A549 (cell line): Measurements from ENCODE around the gene PLD5. TPM values are rescaled to one million over a fixed set of nuclear protein-coding genes. Genes with fewer than 3 reads are reported as not detected.
A peak's percentile ranks its signal among the peaks of the same experiment; 100 is the strongest.

Experiments used
- ATAC-seq, 2 experiments: fragments of 200-7000 bp in 1 of 2; fragments of >200 bp in 1 of 2; cut with Nextera tagmentation in 1 of 2; cut with Tn5 transposase in 1 of 2; 3 replicates each; pipeline versions ENCODE4 v1.8.0 to v1.9.1; 2018 to 2020; ENCODE audit warnings: mild to moderate bottlenecking in 1 of 2, moderate library complexity in 1 of 2
- CTCF ChIA-PET: fragments of 300-600 bp; sonication (Branson Sonifier 250); formaldehyde crosslinking; extraction: SDS; loops from one replicate; lab custom pipeline; 2021; ENCODE audit warnings: antibody characterized with exemption, inconsistent platforms; lab: Yijun Ruan, JAX
- POLR2A ChIA-PET: fragments of 350-600 bp; formaldehyde crosslinking; extraction: SDS; loops from one replicate; lab custom pipeline; 2021; ENCODE audit warnings: antibody characterized with exemption, inconsistent platforms; lab: Yijun Ruan, JAX
- DNase-seq, 2 experiments: peaks; one replicate each; pipeline versions ENCODE4 v3.0.0 to v3.0.0-alpha.2; 2011 to 2016; ENCODE audit warnings: low read depth in 1 of 2, low spot score in 1 of 2
- FAIRE-seq: peaks from 2 replicates; lab custom pipeline; 2011; peaks lifted over from hg19 to GRCh38; lab: Jason Lieb, UNC
- H3K27ac ChIP-seq, 2 experiments: fragments of >200 bp; sonication (Bioruptor Twin); formaldehyde crosslinking; 3 replicates each; pipeline ENCODE4 v1.5.1; 2016 to 2017
- H3K4me1 ChIP-seq: fragments of >200 bp; sonication (Bioruptor Twin); formaldehyde crosslinking; 3 replicates; pipeline ENCODE4 v1.6.1; 2016
- H3K4me2 ChIP-seq: fragments of >200 bp; sonication (Bioruptor Twin); formaldehyde crosslinking; 3 replicates; pipeline ENCODE4 v1.6.1; 2016
- H3K4me3 ChIP-seq: fragments of >200 bp; sonication (Bioruptor Twin); formaldehyde crosslinking; 3 replicates; pipeline ENCODE4 v1.5.1; 2016
- H3K9me3 ChIP-seq: fragments of >200 bp; sonication (Bioruptor Twin); formaldehyde crosslinking; 3 replicates; pipeline ENCODE4 v1.6.1; 2016
- CBX8 ChIP-seq: fragments of 200-600 bp; sonication (generic); IDR thresholded peaks from 2 replicates; pipeline ENCODE4 v1.6.1; 2016
- CEBPB ChIP-seq, 2 experiments: fragments of >200 bp in 1 of 2; sonication (Bioruptor Twin) in 1 of 2; formaldehyde crosslinking in 1 of 2; IDR thresholded peaks; 2 replicates each; pipeline ENCODE4 v1.6.1; 2012 to 2016
- CHD4 ChIP-seq: fragments of 200-600 bp; sonication (generic); IDR thresholded peaks from 2 replicates; pipeline ENCODE4 v1.6.1; 2016; ENCODE audit warnings: antibody characterized with exemption, mild to moderate bottlenecking, borderline replicate concordance
- EHMT2 ChIP-seq: fragments of 200-600 bp; sonication (generic); IDR thresholded peaks from 2 replicates; pipeline ENCODE4 v1.6.1; 2016; ENCODE audit warnings: antibody characterized with exemption, low read depth, mild to moderate bottlenecking, moderate library complexity
- ESRRA ChIP-seq: fragments of 150-350 bp; IDR thresholded peaks from 2 replicates; pipeline ENCODE4 v1.6.1; 2014; ENCODE audit warnings: mild to moderate bottlenecking, low read length, borderline replicate concordance
- HMGXB4 ChIP-seq: fragments of 250-450 bp; sonication (Bioruptor Pico); IDR thresholded peaks from 2 replicates; pipeline ENCODE4 v1.5.0; 2021; ENCODE audit warnings: mild to moderate bottlenecking, moderate library complexity, borderline replicate concordance
- HOXA7 ChIP-seq: fragments of 250-450 bp; sonication (Bioruptor Pico); IDR thresholded peaks from 2 replicates; pipeline ENCODE4 v1.5.0; 2020; ENCODE audit warnings: mild to moderate bottlenecking, moderate library complexity
- HOXB13 ChIP-seq: fragments of 250-450 bp; sonication (Bioruptor Pico); IDR thresholded peaks from 2 replicates; pipeline ENCODE4 v1.5.0; 2020; ENCODE audit warnings: low read depth, mild to moderate bottlenecking, moderate library complexity
- KDM1A ChIP-seq: fragments of 200-600 bp; sonication (generic); IDR thresholded peaks from 2 replicates; pipeline ENCODE4 v1.6.1; 2016; ENCODE audit warnings: low read depth, mild to moderate bottlenecking
- NPAS2 ChIP-seq: fragments of 250-450 bp; sonication (Bioruptor Pico); IDR thresholded peaks from 2 replicates; pipeline ENCODE4 v1.8.0; 2022; ENCODE audit warnings: mild to moderate bottlenecking, moderate library complexity, borderline replicate concordance
- PBX3 ChIP-seq: IDR thresholded peaks from 2 replicates; pipeline ENCODE4 v1.6.1; 2012
- RCOR1 ChIP-seq: fragments of 150-350 bp; IDR thresholded peaks from 2 replicates; pipeline ENCODE4 v1.6.1; 2014; ENCODE audit warnings: antibody characterized with exemption, low read length, low read depth
- REST ChIP-seq: fragments of 200-600 bp; sonication (generic); IDR thresholded peaks from 2 replicates; pipeline ENCODE4 v1.6.1; 2016; ENCODE audit warnings: antibody characterized with exemption, mild to moderate bottlenecking, moderate library complexity
- TFCP2L1 ChIP-seq: fragments of 250-450 bp; sonication (Bioruptor Pico); IDR thresholded peaks from 2 replicates; pipeline ENCODE4 v1.5.0; 2021; ENCODE audit warnings: mild to moderate bottlenecking
- TP53 ChIP-seq: fragments of 250-450 bp; sonication (Bioruptor Pico); IDR thresholded peaks from 2 replicates; pipeline ENCODE4 v1.5.0; 2021; ENCODE audit warnings: mild to moderate bottlenecking, moderate library complexity
- ZC3H11A ChIP-seq: fragments of 450-650 bp; IDR thresholded peaks from 2 replicates; pipeline ENCODE4 v1.6.1; 2014; ENCODE audit warnings: antibody characterized with exemption, mild to moderate bottlenecking
- WGBS: methylation state at CpG from one replicate; pipeline ENCODE4 v1.1.6; 2017; ENCODE audit errors: missing lambda C conversion rate; 5-methylcytosine and 5-hydroxymethylcytosine counted together
- polyA plus RNA-seq, 4 experiments: library from polyadenylated mRNA; depleted of rRNA in 3 of 4; stranded (reverse); fragments of >200 nt; fragmentation: RNase III in 1 of 4; extraction: RNeasy Plus Mini Kit Qiagen cat#74134 plus additional on column Dnase treatment in 1 of 4; gene quantifications; 2 replicates in 3 of 4; 3 replicates in 1 of 4; pipeline ENCODE4 v1.2.3, GENCODE V29; 2011 to 2017

Gene PLD5
- polyA plus RNA-seq, 2 of the 4 experiments (the other 2 are of a cell fraction), result 1.5 to 1.7 TPM

- Histone ChIP-seq H3K9me3 (no peaks in the 10 kb centered on the region), H3K4me2 (no peak overlapping the region), H3K27ac (no peak overlapping the region), H3K4me1 (peaks cover 19% of the 10 kb centered on the region), H3K4me3 (no peak overlapping the region)
- DNase-seq (no peak), FAIRE-seq (no peak), ATAC-seq (no peak)
- POLR2A ChIA-PET, result no interaction called here
- WGBS, result 83% methylated on average over 4 of the region's 4 CpGs
- CTCF ChIA-PET, result no interaction called here
- TF ChIP-seq CBX8 (no peak), HOXA7 (CRISPR knock-in tag) (no peak), TP53 (no peak), HMGXB4 (no peak), TFCP2L1 (no peak), ESRRA (no peak), HOXB13 (CRISPR knock-in tag) (no peak), CHD4 (no peak), NPAS2 (CRISPR knock-in tag) (no peak), PBX3 (no peak), RCOR1 (no peak), CEBPB (IDR thresholded peaks at IDR 0.05) (no peak), REST (no peak)
These were observed 317.5 kb downstream of the PLD5 start for GRCh38 chr1:242206994-242207393.

GRCh38 chr1:242205622-242206489 is 318.6 kb downstream of the PLD5 start:
- POLR2A ChIA-PET, result no interaction called here
- Histone ChIP-seq H3K4me1 (peaks cover 9% of the 10 kb centered on the region), H3K27ac (no peak overlapping the region)
- no peak for FAIRE-seq
- 59% methylated on average over 7 of the region's 7 CpGs for WGBS
- TF ChIP-seq KDM1A (no peak), EHMT2 (no peak), ZC3H11A (no peak)
- TF ChIP-seq, all 56 proteins: peak for 0
- CTCF ChIA-PET, result interaction anchor here (0.6 to 1.0 kb wide), 2 partner anchors 24 to 189 kb away, joined by 3 read pairs; no protein-coding TSS in a partner anchor
- H3K9me3 ChIP-seq, result no peaks in the 10 kb centered on the region
- no peak overlapping the region for H3K4me2 ChIP-seq
- no peak overlapping the region for H3K4me3 ChIP-seq
- DNase-seq (no peak), ATAC-seq (peak; percentile 20 to 30; a peak in 3 of 6 replicates)
